CD4-positive, alpha-beta T cell treated with Interleukin-4 for 4 hours (primary cell): ENCODE results near the gene CNGA3.

Experiments
- DNase-seq: peaks from one replicate; pipeline ENCODE4 v3.0.0-alpha.2; 2020

The CNGA3 gene

GRCh38 chr2:98378901-98379300 lies 32.6 kb downstream of the CNGA3 start:
- no peak for DNase-seq

- no peak for DNase-seq
Observed at GRCh38 chr2:98379311-98380202, 33.3 kb downstream of the CNGA3 start.

GRCh38 chr2:98380203-98380535 lies 33.9 kb downstream of the CNGA3 start:
- no peak for DNase-seq

- DNase-seq = no peak
Observed at GRCh38 chr2:98381494-98381893, 35.2 kb downstream of the CNGA3 start.

GRCh38 chr2:98382086-98382485 lies 35.8 kb downstream of the CNGA3 start:
- DNase-seq = no peak

GRCh38 chr2:98382739-98383138 lies 36.5 kb downstream of the CNGA3 start:
- DNase-seq = no peak

GRCh38 chr2:98383166-98383565 lies 36.9 kb downstream of the CNGA3 start:
- no peak for DNase-seq

- DNase-seq = peak; percentile 60
Observed at GRCh38 chr2:98385050-98385699, 38.9 kb downstream of the CNGA3 start.

GRCh38 chr2:98387478-98387877 lies 41.2 kb downstream of the CNGA3 start:
- DNase-seq = no peak

- no peak for DNase-seq
Observed at GRCh38 chr2:98388081-98388480, 41.8 kb downstream of the CNGA3 start.

- DNase-seq = no peak
Observed at GRCh38 chr2:98388601-98389250, 42.5 kb downstream of the CNGA3 start.

GRCh38 chr2:98389251-98389605 lies 43.0 kb downstream of the CNGA3 start:
- no peak for DNase-seq

- DNase-seq = no peak
Observed at GRCh38 chr2:98390571-98391476, 44.6 kb downstream of the CNGA3 start.

GRCh38 chr2:98391581-98392270 lies 45.5 kb downstream of the CNGA3 start:
- no peak for DNase-seq

- no peak for DNase-seq
Observed at GRCh38 chr2:98393354-98393753, 47.1 kb downstream of the CNGA3 start.

- DNase-seq = no peak
Observed at GRCh38 chr2:98394595-98395153, 48.4 kb downstream of the CNGA3 start.

GRCh38 chr2:98395977-98396376 lies 49.7 kb downstream of the CNGA3 start:
- DNase-seq = no peak

- DNase-seq = no peak
Observed at GRCh38 chr2:98396745-98397355, 50.6 kb downstream of the CNGA3 start.

GRCh38 chr2:98399140-98399539 lies 52.9 kb downstream of the CNGA3 start:
- no peak for DNase-seq

GRCh38 chr2:98403878-98404277 lies 57.6 kb downstream of the CNGA3 start:
- DNase-seq = no peak

- DNase-seq = no peak
Observed at GRCh38 chr2:98404556-98405250, 58.4 kb downstream of the CNGA3 start.
